ENCODE data around the gene TNIP1.

Gene TNIP1

GRCh38 chr5:151034422-151035379, 46.1 kb downstream of the TNIP1 start:
- Histone ChIP-seq H3K4me3 (ENCODE audit: low read length) (no peak overlapping the region), H3K9me3 (ENCODE audit: control insufficient read depth, low read length) (no peaks in the 10 kb centered on the region), H3K9ac (ENCODE audit: low read length) (no peak overlapping the region), H3K27me3 (replicated peaks; ENCODE audit: control insufficient read depth, insufficient read depth, low read length) (no peaks in the 10 kb centered on the region), H3K4me1 (ENCODE audit: control insufficient read depth, insufficient read depth, low read length) (peaks cover 44% of the 10 kb centered on the region), H3K36me3 (ENCODE audit: control insufficient read depth, insufficient read depth, low read length, severe bottlenecking) (peaks cover 75% of the 10 kb centered on the region)
- no peak for DNase-seq (ENCODE audit: low read depth)

GRCh38 chr5:151033217-151033934, 47.5 kb downstream of the TNIP1 start:
- no peak for DNase-seq (ENCODE audit: low read depth)
- H3K4me1 ChIP-seq (ENCODE audit: control insufficient read depth, insufficient read depth, low read length): peaks cover 39% of the 10 kb centered on the region
- H3K9me3 ChIP-seq (ENCODE audit: control insufficient read depth, low read length): no peaks in the 10 kb centered on the region
- H3K36me3 ChIP-seq (ENCODE audit: control insufficient read depth, insufficient read depth, low read length, severe bottlenecking): peaks cover 76% of the 10 kb centered on the region
- H3K27me3 ChIP-seq (replicated peaks; ENCODE audit: control insufficient read depth, insufficient read depth, low read length): no peaks in the 10 kb centered on the region
- H3K9ac ChIP-seq (ENCODE audit: low read length): no peak overlapping the region
- no peak overlapping the region for H3K4me3 ChIP-seq (ENCODE audit: low read length)

- H3K9me3 ChIP-seq (ENCODE audit: control insufficient read depth, low read length): no peaks in the 10 kb centered on the region
- peaks cover 43% of the 10 kb centered on the region for H3K4me1 ChIP-seq (ENCODE audit: control insufficient read depth, insufficient read depth, low read length)
- no peak overlapping the region for H3K9ac ChIP-seq (ENCODE audit: low read length)
- H3K36me3 ChIP-seq (ENCODE audit: control insufficient read depth, insufficient read depth, low read length, severe bottlenecking): peaks cover 86% of the 10 kb centered on the region
- no peak overlapping the region for H3K4me3 ChIP-seq (ENCODE audit: low read length)
- H3K27me3 ChIP-seq (replicated peaks; ENCODE audit: control insufficient read depth, insufficient read depth, low read length): no peaks in the 10 kb centered on the region
- DNase-seq (ENCODE audit: low read depth): no peak
These were observed 49.3 kb downstream of the TNIP1 start for GRCh38 chr5:151031554-151031953.

GRCh38 chr5:151030379-151030778, 50.5 kb downstream of the TNIP1 start:
- H3K9ac ChIP-seq (ENCODE audit: low read length): peak overlapping the region; percentile 73
- no peak overlapping the region for H3K4me3 ChIP-seq (ENCODE audit: low read length)
- no peaks in the 10 kb centered on the region for H3K27me3 ChIP-seq (replicated peaks; ENCODE audit: control insufficient read depth, insufficient read depth, low read length)
- no peaks in the 10 kb centered on the region for H3K9me3 ChIP-seq (ENCODE audit: control insufficient read depth, low read length)
- DNase-seq (ENCODE audit: low read depth): no peak
- H3K4me1 ChIP-seq (ENCODE audit: control insufficient read depth, insufficient read depth, low read length): peaks cover 54% of the 10 kb centered on the region
- peaks cover 85% of the 10 kb centered on the region for H3K36me3 ChIP-seq (ENCODE audit: control insufficient read depth, insufficient read depth, low read length, severe bottlenecking)

- Histone ChIP-seq H3K9ac (ENCODE audit: low read length) (peak overlapping the region; percentile 73), H3K36me3 (ENCODE audit: control insufficient read depth, insufficient read depth, low read length, severe bottlenecking) (peaks cover 85% of the 10 kb centered on the region), H3K4me1 (ENCODE audit: control insufficient read depth, insufficient read depth, low read length) (peaks cover 58% of the 10 kb centered on the region), H3K27me3 (replicated peaks; ENCODE audit: control insufficient read depth, insufficient read depth, low read length) (no peaks in the 10 kb centered on the region), H3K9me3 (ENCODE audit: control insufficient read depth, low read length) (no peaks in the 10 kb centered on the region), H3K4me3 (ENCODE audit: low read length) (no peak overlapping the region)
- DNase-seq (ENCODE audit: low read depth): no peak
These were observed 50.8 kb downstream of the TNIP1 start for GRCh38 chr5:151030056-151030336.

GRCh38 chr5:151029179-151030055, 51.4 kb downstream of the TNIP1 start:
- H3K27me3 ChIP-seq (replicated peaks; ENCODE audit: control insufficient read depth, insufficient read depth, low read length): no peaks in the 10 kb centered on the region
- H3K9ac ChIP-seq (ENCODE audit: low read length): peak overlapping the region; percentile 73
- H3K9me3 ChIP-seq (ENCODE audit: control insufficient read depth, low read length): no peaks in the 10 kb centered on the region
- H3K4me3 ChIP-seq (ENCODE audit: low read length): no peak overlapping the region
- H3K4me1 ChIP-seq (ENCODE audit: control insufficient read depth, insufficient read depth, low read length): peaks cover 64% of the 10 kb centered on the region
- no peak for DNase-seq (ENCODE audit: low read depth)
- H3K36me3 ChIP-seq (ENCODE audit: control insufficient read depth, insufficient read depth, low read length, severe bottlenecking): peaks cover 82% of the 10 kb centered on the region

GRCh38 chr5:151028717-151029116, 52.1 kb downstream of the TNIP1 start:
- Histone ChIP-seq H3K9me3 (ENCODE audit: control insufficient read depth, low read length) (no peaks in the 10 kb centered on the region), H3K27me3 (replicated peaks; ENCODE audit: control insufficient read depth, insufficient read depth, low read length) (no peaks in the 10 kb centered on the region), H3K9ac (ENCODE audit: low read length) (peak overlapping the region; percentile 73), H3K4me3 (ENCODE audit: low read length) (no peak overlapping the region), H3K4me1 (ENCODE audit: control insufficient read depth, insufficient read depth, low read length) (peaks cover 71% of the 10 kb centered on the region), H3K36me3 (ENCODE audit: control insufficient read depth, insufficient read depth, low read length, severe bottlenecking) (peaks cover 78% of the 10 kb centered on the region)
- DNase-seq (ENCODE audit: low read depth): no peak

GRCh38 chr5:151027961-151028479, 52.8 kb downstream of the TNIP1 start:
- H3K27me3 ChIP-seq (replicated peaks; ENCODE audit: control insufficient read depth, insufficient read depth, low read length): no peaks in the 10 kb centered on the region
- H3K36me3 ChIP-seq (ENCODE audit: control insufficient read depth, insufficient read depth, low read length, severe bottlenecking): peaks cover 73% of the 10 kb centered on the region
- peaks cover 78% of the 10 kb centered on the region for H3K4me1 ChIP-seq (ENCODE audit: control insufficient read depth, insufficient read depth, low read length)
- no peak overlapping the region for H3K4me3 ChIP-seq (ENCODE audit: low read length)
- no peak for DNase-seq (ENCODE audit: low read depth)
- peak overlapping the region; percentile 73 for H3K9ac ChIP-seq (ENCODE audit: low read length)
- H3K9me3 ChIP-seq (ENCODE audit: control insufficient read depth, low read length): no peaks in the 10 kb centered on the region

GRCh38 chr5:151026679-151027078, 54.2 kb downstream of the TNIP1 start:
- peaks cover 91% of the 10 kb centered on the region for H3K4me1 ChIP-seq (ENCODE audit: control insufficient read depth, insufficient read depth, low read length)
- H3K4me3 ChIP-seq (ENCODE audit: low read length): peak overlapping the region; percentile 1
- H3K27me3 ChIP-seq (replicated peaks; ENCODE audit: control insufficient read depth, insufficient read depth, low read length): no peaks in the 10 kb centered on the region
- DNase-seq (ENCODE audit: low read depth): no peak
- peaks cover 62% of the 10 kb centered on the region for H3K36me3 ChIP-seq (ENCODE audit: control insufficient read depth, insufficient read depth, low read length, severe bottlenecking)
- no peaks in the 10 kb centered on the region for H3K9me3 ChIP-seq (ENCODE audit: control insufficient read depth, low read length)
- H3K9ac ChIP-seq (ENCODE audit: low read length): peak overlapping the region; percentile 64

GRCh38 chr5:151026088-151026487, 54.7 kb downstream of the TNIP1 start:
- Histone ChIP-seq H3K4me1 (ENCODE audit: control insufficient read depth, insufficient read depth, low read length) (peaks cover 94% of the 10 kb centered on the region), H3K4me3 (ENCODE audit: low read length) (no peak overlapping the region), H3K9me3 (ENCODE audit: control insufficient read depth, low read length) (no peaks in the 10 kb centered on the region), H3K36me3 (ENCODE audit: control insufficient read depth, insufficient read depth, low read length, severe bottlenecking) (peaks cover 56% of the 10 kb centered on the region), H3K27me3 (replicated peaks; ENCODE audit: control insufficient read depth, insufficient read depth, low read length) (no peaks in the 10 kb centered on the region), H3K9ac (ENCODE audit: low read length) (peak overlapping the region; percentile 49)
- DNase-seq (ENCODE audit: low read depth): no peak

GRCh38 chr5:151025250-151025606, 55.6 kb downstream of the TNIP1 start:
- Histone ChIP-seq H3K36me3 (ENCODE audit: control insufficient read depth, insufficient read depth, low read length, severe bottlenecking) (peaks cover 53% of the 10 kb centered on the region), H3K9ac (ENCODE audit: low read length) (no peak overlapping the region), H3K4me1 (ENCODE audit: control insufficient read depth, insufficient read depth, low read length) (peaks cover 89% of the 10 kb centered on the region), H3K9me3 (ENCODE audit: control insufficient read depth, low read length) (no peaks in the 10 kb centered on the region), H3K27me3 (replicated peaks; ENCODE audit: control insufficient read depth, insufficient read depth, low read length) (no peaks in the 10 kb centered on the region), H3K4me3 (ENCODE audit: low read length) (peak overlapping the region; percentile 83)
- no peak for DNase-seq (ENCODE audit: low read depth)

All from adipocyte (in vitro differentiated cells).